Testis (tissue), 2 donors: ENCODE results near the gene HDAC8.

Experiments
- POLR2A ChIP-seq: fragments of 450-650 bp; IDR thresholded peaks from one replicate; pipeline ENCODE4 v1.6.1; 2017; ENCODE audit warnings: antibody characterized with exemption, mild to moderate bottlenecking, moderate library complexity
- TF ChIP-seq, protein P1 (sequence below), 3 experiments: fragments of 450-650 bp in 2 of 3; fragments of 200-600 bp in 1 of 3; sonication (generic) in 1 of 3; IDR thresholded peaks; one replicate each; pipeline ENCODE4 v1.5.1; 2016 to 2019; ENCODE audit warnings: antibody characterized with exemption in 3 of 3, mild to moderate bottlenecking in 2 of 3, moderate library complexity in 1 of 3

DNA sequence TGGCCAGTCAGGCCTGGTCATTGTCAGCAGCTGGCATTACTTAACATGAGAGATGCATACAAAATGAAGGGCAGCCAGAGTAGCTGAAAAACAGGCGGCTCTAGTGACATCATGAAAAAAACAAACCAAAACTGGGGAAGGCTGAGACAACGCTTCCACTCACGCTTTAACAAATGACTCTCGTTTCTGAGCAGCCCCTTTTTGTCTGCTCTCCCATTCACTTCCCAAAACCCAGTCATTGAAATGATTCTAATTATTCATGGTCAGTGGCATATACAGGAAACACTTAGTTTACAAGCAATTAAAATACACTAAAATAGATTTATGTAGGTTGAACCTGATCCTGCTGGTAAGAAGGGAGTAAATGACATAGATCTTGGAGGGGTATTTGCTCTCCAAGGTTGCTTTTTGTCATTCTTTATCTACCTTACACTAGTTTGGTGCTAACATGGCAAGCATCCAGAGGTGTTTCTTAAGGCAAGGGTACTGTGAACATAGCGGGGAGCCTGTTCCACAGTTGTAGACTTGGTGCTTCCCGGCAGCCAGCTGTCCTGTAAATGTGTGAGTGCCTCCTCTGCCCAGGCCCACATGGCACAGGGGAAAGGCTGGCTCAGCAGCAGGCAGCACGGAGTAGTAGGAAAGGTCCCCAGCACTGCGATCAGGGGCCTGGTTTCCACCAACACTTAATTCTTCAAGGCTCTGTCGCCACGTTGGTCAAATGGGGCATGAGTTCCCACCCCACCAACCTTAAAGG, 205.8 kb downstream of the HDAC8 start:
- TF ChIP-seq, protein P1, sequence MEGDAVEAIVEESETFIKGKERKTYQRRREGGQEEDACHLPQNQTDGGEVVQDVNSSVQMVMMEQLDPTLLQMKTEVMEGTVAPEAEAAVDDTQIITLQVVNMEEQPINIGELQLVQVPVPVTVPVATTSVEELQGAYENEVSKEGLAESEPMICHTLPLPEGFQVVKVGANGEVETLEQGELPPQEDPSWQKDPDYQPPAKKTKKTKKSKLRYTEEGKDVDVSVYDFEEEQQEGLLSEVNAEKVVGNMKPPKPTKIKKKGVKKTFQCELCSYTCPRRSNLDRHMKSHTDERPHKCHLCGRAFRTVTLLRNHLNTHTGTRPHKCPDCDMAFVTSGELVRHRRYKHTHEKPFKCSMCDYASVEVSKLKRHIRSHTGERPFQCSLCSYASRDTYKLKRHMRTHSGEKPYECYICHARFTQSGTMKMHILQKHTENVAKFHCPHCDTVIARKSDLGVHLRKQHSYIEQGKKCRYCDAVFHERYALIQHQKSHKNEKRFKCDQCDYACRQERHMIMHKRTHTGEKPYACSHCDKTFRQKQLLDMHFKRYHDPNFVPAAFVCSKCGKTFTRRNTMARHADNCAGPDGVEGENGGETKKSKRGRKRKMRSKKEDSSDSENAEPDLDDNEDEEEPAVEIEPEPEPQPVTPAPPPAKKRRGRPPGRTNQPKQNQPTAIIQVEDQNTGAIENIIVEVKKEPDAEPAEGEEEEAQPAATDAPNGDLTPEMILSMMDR (IDR thresholded peaks at IDR 0.05): no peak
- TF ChIP-seq POLR2A: no peak
